ENCODE data around the gene USP2. TPM values are rescaled to one million over a fixed set of nuclear protein-coding genes. Genes with fewer than 3 reads are reported as not detected.
A peak's percentile ranks its signal among the peaks of the same experiment; 100 is the strongest.

USP2 gene
- polyA plus RNA-seq, 1 experiment = 0.27 TPM

- peaks cover 9% of the 10 kb centered on the region for H3K36me3 ChIP-seq (ENCODE audit: control insufficient read depth, insufficient read depth, low read length)
- TF ChIP-seq CTCF (IDR thresholded peaks at IDR 0.05; ENCODE audit: insufficient read depth, low read depth, low read length) = no peak
- no peak for DNase-seq (ENCODE audit: low read depth)
- no peaks in the 10 kb centered on the region for H3K27me3 ChIP-seq (ENCODE audit: control insufficient read depth, insufficient read depth, low read length)
- ChIA-PET POLR2A (no interaction called here), CTCF (interaction anchor here (1.1 to 1.6 kb wide), 2 partner anchors 50 to 68 kb away, joined by 3 to 4 read pairs; no protein-coding TSS in a partner anchor)
- H3K4me3 ChIP-seq (ENCODE audit: low read depth, low read length) = no peak overlapping the region
Measured at GRCh38 chr11:119424276-119424675, 42.8 kb upstream of the USP2 start.

GRCh38 chr11:119423509-119424254 lies 42.2 kb upstream of the USP2 start:
- no peak for DNase-seq (ENCODE audit: low read depth)
- CTCF ChIA-PET = interaction anchor here (0.8 to 2.9 kb wide), 8 partner anchors 7 to 84 kb away, joined by 3 to 25 read pairs (median 4); partner anchors contain the start of gene USP2
- no peaks in the 10 kb centered on the region for H3K27me3 ChIP-seq (ENCODE audit: control insufficient read depth, insufficient read depth, low read length)
- peaks cover 12% of the 10 kb centered on the region for H3K36me3 ChIP-seq (ENCODE audit: control insufficient read depth, insufficient read depth, low read length)
- no peak for TF ChIP-seq CTCF (IDR thresholded peaks at IDR 0.05; ENCODE audit: insufficient read depth, low read depth, low read length)
- peak overlapping the region; percentile 85 for H3K4me3 ChIP-seq (ENCODE audit: low read depth, low read length)
- POLR2A ChIA-PET = no interaction called here

GRCh38 chr11:119422809-119423508 lies 41.5 kb upstream of the USP2 start, which contains the start of gene THY1:
TSS of gene THY1 (minus strand) at chr11:119423172. CDS start at chr11:119420905, 2,267 bp downstream.
- no peak for DNase-seq (ENCODE audit: low read depth)
- no peak for TF ChIP-seq CTCF (IDR thresholded peaks at IDR 0.05; ENCODE audit: insufficient read depth, low read depth, low read length)
- ChIA-PET POLR2A (interaction anchor here (0.6 kb wide), 1 partner anchor 10 kb away, joined by 4 read pairs; no protein-coding TSS in a partner anchor), CTCF (interaction anchor here (0.7 to 2.9 kb wide), 11 partner anchors 8 to 200 kb away, joined by 3 to 25 read pairs (median 4); partner anchors contain the start of gene USP2)
- Histone ChIP-seq H3K4me3 (ENCODE audit: low read depth, low read length) (peak within 1 kb of the TSS; percentile 85), H3K36me3 (ENCODE audit: control insufficient read depth, insufficient read depth, low read length) (peaks cover 14% of the 10 kb centered on the region), H3K27me3 (ENCODE audit: control insufficient read depth, insufficient read depth, low read length) (no peaks in the 10 kb centered on the region)

- no peak for DNase-seq (ENCODE audit: low read depth)
- Histone ChIP-seq H3K4me3 (ENCODE audit: low read depth, low read length) (peak overlapping the region; percentile 85), H3K36me3 (ENCODE audit: control insufficient read depth, insufficient read depth, low read length) (peaks cover 14% of the 10 kb centered on the region), H3K27me3 (ENCODE audit: control insufficient read depth, insufficient read depth, low read length) (no peaks in the 10 kb centered on the region)
- TF ChIP-seq CTCF (IDR thresholded peaks at IDR 0.05; ENCODE audit: insufficient read depth, low read depth, low read length) = 0 out of 2 replicates have a peak, but pooled peaks have one; percentile 4
- ChIA-PET POLR2A (interaction anchor here (0.6 to 0.7 kb wide), 2 partner anchors 11 to 210 kb away, joined by 4 to 5 read pairs; no protein-coding TSS in a partner anchor), CTCF (interaction anchor here (0.7 to 2.9 kb wide), 11 partner anchors 11 to 201 kb away, joined by 3 to 25 read pairs (median 4); partner anchors contain the start of gene USP2)
Measured at GRCh38 chr11:119421941-119422808, 40.7 kb upstream of the USP2 start.

Measured in BJ (cell line).